GM18526 (cell line): ENCODE measurements around the gene TBCD.

Experiments used
- POLR2A ChIP-seq: IDR thresholded peaks from 3 replicates; pipeline ENCODE4 v1.6.1; 2011; ENCODE audit not compliant: insufficient read length; ENCODE audit errors: extremely low read depth

Gene TBCD

DNA sequence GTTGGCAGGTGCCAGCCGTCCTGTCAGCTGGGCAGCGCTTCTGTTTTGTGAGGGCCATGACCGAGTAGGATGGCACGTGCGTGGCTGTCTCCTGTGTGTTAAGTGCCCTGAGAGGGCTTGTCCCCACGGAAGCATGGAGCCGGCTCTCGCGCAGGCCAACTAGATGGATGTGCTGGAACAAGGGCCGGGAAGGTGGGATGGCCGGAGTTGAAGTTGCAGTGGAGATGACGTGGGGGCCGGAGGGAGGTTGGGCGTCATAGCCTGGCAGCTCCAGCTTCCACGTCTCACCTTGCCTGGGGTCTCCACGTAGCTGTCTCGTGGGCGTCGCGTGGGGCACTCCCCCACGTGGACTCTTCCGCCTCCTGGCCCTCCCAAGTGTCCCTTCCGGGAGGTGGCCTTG is 27.7 kb downstream of the TBCD start:
- no peak for TF ChIP-seq POLR2A

- TF ChIP-seq POLR2A, result no peak
Measured at GRCh38 chr17:82780195-82780594, 28.3 kb downstream of the TBCD start.

GRCh38 chr17:82780971-82781893 is 29.4 kb downstream of the TBCD start:
- TF ChIP-seq POLR2A, result no peak

- no peak for TF ChIP-seq POLR2A
Measured at GRCh38 chr17:82781894-82782274, 30.0 kb downstream of the TBCD start.

DNA sequence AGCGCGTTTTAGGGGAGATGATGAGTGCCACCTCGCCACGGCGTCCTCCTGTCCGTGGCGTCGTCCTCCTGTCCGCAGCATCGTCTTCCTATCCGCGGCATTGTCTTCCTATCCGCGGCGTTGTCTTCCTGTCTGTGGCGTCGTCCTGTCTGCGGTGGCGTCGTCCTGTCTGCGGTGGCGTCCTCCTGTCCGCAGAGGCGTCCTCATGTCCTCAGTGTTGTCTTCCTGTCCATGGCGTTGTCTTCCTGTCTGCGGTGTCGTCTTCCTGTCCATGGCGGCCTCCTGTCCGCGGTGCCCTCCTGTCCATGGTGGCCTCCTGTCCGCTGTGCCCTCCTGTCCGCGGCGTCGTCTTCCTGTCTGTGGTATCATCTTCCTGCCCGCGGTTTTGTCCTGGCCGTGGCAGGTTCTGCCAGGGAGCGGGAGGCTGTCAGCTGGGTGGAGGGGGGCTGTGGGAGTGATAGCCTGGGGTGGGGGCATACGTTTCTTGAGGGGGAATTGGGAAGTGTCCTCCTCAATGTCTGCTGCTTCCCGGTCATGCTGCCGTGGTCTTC is 30.9 kb downstream of the TBCD start:
- no peak for TF ChIP-seq POLR2A

DNA sequence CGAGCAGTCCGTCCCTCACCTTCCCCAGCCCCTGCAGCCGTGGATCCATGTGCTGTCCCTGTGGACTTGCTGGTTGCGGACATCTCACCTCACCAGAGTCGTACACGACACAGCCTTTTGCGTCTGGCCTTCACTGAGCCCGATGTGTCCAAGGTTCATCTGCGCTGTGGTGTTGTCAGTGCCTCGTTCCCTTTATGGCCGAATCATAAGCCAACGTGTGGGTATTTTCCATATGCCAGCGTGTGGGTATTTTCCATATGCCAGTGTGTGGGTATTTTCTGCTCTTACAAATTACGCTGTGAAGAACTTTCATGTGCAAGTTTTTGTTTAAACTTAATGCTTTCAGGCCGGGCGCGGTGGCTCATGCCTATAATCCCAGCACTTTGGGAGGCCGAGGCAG is 31.6 kb downstream of the TBCD start:
- TF ChIP-seq POLR2A, result no peak

DNA sequence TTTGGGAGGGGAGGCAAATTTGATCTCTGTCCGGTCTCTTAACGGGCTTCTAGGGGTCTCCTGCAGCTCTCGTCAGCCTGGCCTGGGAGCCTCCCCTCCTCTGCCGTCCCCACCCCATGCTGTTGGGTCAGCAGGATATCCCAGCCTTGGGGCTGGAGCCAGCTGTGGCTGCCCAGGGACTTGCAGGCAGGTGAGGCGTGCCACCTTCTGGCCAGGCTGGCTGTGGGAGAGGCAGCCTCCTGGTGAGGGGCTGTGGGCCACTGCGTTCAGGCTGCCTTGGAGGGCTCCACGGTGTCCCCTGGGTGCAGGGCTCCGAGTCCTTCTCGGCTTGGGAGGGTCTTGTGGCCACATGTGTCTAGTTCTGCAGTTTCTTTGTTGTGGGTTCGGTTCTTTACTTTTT is 34.6 kb downstream of the TBCD start:
- TF ChIP-seq POLR2A, result no peak

DNA sequence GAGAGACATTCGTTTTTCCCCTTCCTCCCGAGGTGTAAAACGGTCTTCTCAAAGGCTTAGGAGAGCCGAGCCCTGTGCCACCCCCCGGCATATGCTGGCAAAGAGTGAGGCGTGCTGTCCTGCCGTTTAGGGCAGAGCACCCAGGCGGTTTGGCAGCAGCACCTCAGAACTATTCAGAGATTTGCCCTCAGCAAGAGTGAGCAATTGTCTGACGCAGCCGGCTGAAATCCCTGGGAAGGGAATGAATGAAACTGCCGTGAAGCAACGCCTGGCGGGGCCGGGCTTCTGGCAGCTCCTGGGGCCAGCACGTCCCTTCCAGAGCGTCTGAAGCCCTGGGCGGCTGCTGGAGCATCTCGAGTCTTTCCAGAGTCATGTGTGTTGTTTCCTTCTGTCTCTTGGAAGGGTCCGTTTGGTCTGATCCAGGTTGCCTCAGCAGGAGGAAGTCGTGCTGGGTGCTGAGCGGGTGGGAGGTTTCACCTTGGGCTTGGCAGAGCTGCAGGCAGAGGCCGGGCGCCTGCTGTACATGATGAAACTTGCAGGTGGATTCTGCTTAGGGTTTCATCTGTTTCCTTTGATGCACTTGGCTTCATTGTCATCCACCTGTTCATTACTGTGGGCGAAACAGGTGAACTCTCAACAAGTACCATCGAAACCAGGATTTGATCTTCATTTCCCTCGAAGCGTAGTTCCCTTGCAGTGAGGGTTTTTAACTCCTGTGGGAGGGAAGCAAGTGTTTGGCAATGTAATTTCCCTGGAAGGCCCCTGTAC is 35.4 kb downstream of the TBCD start:
- no peak for TF ChIP-seq POLR2A

- no peak for TF ChIP-seq POLR2A
Measured at GRCh38 chr17:82788206-82789001, 36.5 kb downstream of the TBCD start.

DNA sequence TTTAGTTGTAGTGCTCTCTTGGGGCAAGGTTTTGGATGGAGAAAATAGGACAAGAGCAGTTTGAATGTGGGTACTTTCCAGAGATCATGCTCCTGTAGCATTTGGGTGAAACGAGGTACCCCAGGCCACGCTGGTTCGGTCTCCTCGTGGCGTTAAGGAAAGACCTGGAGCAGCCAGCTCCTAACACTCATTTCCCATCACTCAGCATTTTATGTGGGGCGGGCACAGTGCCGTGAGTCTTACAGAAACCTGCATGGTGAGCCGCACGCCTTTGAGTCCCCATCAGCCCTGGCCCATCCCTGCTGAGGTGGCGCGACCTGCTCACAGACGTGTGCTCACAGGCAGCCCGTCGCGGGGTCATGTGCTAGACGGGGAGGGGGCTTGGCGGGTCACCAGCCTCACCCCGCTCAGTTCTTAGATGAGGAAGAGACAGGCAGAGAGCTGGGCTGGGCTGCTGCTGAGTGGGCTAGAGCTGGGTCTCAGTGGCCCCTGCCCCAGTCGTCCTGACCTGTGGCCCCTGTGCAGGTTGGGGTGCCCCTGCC is 37.3 kb downstream of the TBCD start:
- TF ChIP-seq POLR2A, result no peak

DNA sequence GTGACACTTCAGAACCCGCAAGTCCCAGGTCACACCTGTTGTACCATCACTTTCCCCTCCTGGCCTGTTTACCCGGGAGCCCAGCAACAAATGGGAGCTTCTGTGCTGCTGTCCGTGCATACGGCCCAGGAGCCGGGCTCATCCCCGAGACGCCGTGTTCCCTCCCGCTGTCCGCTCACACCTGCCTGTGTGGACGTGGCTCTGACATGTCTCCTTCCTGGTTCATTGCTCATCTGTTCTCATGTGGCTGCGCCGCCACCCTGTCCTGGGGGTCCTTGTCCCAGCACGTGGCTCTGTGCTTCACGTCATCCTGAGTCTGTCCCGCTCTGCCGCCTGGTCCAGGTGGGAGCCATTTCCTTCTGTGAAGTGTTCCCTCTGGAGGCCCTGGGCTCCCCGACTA is 37.9 kb downstream of the TBCD start:
- no peak for TF ChIP-seq POLR2A

DNA sequence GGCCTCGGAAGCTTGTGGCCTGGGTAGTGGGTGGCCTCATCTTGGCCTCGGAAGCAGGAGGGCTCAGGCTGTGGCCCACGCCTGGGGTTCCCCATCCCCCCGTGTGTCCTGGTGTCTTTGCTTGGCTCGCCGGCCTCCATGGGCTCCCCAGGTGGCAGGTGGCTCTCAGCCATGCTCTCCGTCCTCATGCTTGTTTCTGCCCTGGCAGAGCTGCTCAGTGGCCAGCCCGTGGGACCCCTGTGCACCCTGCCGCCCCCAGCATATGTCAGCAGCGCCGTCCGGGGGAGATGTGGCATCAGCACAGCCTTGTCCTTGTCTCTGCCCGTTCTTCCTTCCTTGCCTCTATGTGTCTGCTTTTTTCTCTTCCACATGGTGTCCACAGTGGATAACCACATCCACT is 38.5 kb downstream of the TBCD start:
- no peak for TF ChIP-seq POLR2A

GRCh38 chr17:82791532-82791931 is 39.7 kb downstream of the TBCD start:
- no peak for TF ChIP-seq POLR2A

DNA sequence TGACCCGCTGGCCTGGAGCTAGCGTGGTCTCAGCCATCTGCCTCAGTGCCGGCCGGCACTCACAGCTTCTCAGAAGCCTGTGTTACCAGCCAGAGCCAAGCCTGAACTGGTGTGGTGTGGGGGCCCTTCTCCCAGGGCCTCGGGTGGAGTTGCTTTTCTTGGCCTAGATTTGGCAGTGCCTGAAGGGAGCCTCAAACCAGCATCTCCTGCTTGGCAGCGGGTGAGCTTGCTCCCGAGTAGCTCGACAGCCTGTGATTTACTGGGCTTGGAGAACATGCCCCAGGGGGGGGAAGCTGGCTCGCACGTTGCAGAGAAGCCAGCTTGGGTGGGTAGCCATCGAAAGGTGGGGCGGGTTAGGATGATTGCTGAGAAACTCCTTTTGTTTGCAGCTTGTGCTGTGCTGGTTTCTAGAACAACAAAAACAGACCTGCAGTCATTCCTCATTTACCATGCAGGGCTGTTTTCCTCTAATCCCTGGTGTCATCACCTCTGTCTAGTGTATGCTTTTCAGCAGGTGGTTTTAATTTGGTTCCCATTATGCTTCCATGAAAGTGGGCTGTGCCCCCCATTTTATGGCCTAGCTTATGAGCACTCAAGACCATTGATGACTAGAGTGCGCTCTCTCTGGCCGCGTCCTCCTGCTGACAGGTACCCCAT is 42.2 kb downstream of the TBCD start:
- TF ChIP-seq POLR2A, result no peak
